OCI-M1 (cell line): Measurements from ENCODE around the gene MYLK4.

Experiments used
- DNase-seq: peaks from one replicate; lab custom pipeline; 2025; lab: John Stamatoyannopoulos, UW

MYLK4 gene

DNA sequence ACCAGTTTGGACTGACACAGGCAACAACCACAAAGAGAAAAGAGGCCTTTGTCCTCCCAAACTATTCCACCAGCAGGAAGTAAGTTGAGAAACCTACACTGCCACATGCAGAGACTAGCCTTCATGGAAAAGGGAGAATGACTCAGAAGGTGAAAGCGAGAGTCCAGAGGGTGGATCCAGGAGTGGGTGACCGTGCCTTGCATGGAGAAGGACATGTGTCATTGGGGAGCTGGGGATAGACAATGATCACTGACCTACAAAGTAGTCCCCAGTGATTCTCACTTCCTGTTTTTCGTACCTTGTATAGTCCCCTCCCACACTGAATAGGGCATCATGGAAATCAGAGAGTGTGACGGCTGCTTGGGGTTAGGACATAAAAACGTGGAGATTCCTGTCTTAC is 91.9 kb downstream of the MYLK4 start:
- peak; percentile 16 for DNase-seq

DNA sequence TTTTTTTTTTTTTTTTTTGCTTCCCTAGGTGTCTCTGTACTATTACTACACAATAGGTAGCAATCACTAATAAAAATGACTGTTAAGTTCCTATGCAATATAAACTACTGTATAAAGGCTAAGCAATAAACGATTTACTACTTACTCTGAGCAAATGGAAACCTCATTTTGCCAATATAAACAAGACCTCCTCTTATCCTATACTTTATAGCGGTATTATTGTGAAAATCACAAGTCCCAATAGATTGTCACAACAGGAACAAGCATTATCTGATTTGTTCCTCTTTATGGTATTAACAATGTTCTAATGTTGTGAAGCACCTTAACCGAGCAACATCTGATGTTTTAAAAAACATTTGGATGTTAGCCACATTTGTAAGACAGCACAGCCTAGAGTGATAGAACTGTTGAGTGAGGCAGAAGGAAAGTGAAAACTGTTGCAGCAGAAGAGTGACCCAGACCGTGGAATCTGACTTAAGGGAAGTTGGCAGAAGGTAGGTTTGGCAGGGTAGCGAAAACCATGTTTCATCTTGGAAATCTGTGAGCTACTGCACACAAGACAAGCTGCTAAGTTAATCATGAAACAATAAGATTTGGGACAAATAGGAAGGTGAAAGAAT is 94.2 kb downstream of the MYLK4 start:
- DNase-seq, result no peak

DNA sequence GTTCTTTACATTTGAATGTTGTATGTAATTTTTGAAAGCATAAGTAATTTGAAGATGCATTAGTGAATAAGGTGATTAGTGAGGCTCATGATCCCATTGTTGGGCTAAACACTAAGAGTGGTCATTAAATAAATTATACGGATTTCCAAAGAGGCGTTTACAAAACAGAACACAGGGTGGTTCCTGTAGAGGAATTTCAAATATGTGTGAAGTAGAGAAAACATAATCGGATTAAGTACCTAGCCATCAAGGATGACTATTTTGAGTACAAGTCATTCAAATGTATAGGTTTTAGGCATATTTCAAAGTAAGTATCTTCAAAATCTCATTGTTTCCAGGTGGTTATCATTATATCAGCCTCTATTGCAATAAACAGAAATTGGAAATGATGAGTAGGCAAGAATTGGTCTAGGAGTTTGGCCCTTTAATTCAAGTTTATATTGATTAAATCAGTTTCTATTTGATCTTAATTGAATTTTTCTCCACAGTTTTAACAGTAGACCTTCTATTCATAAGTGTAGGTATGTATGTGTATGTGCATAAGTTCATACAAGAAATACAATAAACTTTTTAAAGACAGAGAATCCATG is 94.8 kb downstream of the MYLK4 start:
- DNase-seq, result no peak

DNA sequence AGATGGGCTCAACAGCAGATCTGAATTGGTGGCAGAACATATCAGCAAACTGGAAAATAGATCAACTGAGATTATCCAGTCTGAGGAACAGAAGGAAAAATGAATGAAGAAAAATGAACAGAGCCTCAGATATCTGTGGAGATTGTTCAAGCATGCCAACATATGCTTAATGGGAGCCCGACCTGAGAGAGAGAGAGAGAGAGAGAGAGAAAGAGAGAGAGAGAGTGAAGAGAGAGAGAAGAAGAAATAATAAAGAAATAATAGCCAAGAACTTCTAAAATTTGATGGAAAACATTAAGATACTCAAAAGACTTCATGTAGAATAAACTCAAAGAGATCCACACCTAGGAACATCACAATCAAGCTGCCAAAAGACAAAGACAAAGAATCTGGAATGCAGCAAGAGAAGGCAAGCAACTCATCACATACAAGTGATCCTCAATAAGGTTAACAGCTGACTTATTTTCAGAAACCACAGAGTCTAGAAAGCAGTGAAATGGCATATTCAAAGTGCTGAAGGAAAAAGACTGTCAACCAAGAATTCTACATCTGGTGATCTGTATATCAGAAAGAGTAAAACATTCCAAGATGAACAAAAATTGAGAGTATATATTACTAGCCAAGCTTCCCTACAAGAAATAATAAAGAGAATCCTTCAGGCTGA is 97.2 kb downstream of the MYLK4 start:
- DNase-seq, result no peak

DNA sequence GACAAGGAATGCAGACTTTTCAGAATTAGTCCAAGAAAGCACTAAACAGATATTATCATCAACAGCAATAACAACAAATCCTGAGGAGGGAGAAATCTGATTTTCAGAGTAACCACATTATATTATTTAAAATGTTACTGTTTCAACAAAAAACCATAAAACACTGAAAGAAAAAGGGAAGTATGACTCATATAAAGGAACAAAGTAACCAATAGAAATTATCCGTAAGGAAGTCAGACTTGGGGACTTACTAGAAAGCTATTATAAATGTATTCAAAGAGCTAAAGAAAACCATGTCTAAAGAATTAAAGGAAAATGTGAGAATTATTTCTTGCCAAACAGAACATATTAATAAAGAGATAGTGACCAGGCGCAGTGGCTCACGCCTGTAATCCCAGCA is 98.1 kb downstream of the MYLK4 start:
- DNase-seq, result no peak

- no peak for DNase-seq
Measured at GRCh38 chr6:2651961-2652360, 98.8 kb downstream of the MYLK4 start.

DNA sequence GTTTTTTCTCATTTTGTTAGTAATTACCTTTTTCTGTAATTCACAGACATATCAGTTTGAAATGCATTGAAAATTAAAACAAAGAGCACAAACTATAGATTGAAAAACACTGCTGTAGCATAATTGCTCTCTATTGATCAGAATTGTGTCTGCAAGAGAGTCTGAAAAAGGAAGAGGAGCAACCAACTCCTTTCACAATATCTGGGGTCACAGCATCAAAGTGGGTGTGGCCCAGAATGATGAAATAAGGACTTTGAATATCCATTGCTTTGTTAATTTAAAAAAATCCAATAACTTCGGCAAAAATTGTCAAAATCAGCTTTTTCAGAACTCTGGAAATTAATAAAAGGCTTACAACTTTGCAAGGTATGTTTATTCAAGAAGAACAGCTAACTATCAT is 99.2 kb downstream of the MYLK4 start:
- no peak for DNase-seq

- DNase-seq, result no peak
Measured at GRCh38 chr6:2646346-2646745, 104.4 kb downstream of the MYLK4 start.

DNA sequence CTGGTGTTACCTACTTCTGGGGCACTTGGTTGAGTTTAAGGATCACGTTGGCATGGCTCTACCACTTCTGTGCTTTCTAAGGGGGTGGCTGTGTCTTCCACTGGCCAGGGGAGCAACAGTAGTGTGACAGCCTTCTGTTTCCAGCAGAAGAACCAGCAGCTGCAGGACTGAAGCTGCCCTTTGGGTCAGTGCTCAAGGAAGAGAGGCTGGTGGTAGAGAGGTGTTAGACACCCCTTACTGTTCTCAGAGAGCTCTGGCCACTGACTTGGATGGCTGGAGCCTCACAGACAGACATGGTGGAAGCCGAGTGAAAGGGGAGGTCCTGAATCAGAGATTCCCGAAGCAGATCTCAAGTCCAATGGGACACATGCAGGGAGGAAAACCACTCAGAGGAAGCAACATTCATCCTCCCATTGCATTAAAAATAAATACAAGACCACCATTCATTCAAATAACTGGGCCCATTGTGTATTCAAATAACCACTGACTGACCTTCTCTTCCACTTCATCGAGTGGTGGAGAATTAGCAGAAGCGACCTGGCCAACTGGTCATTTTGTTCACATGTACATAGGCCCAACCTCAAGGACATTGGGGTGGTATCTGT is 106.7 kb downstream of the MYLK4 start:
- no peak for DNase-seq

DNA sequence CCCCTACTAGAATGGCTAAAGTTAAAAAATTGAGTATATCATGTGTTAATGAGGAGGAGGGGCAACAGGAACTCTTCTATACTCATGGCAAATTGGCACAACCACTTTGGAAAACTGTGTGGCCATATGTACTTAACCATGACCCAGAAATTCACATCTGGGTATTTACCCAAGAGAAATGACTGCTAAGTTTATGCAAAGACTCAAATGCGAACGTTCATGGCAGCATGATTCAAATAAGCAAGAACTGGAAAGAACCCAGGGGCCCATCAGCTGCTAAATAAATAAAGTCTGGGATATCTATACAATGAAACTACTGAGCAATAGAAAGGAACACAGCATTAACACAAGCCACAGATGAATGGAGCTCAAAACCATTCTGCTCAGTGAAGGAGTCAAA is 107.6 kb downstream of the MYLK4 start:
- DNase-seq, result no peak

DNA sequence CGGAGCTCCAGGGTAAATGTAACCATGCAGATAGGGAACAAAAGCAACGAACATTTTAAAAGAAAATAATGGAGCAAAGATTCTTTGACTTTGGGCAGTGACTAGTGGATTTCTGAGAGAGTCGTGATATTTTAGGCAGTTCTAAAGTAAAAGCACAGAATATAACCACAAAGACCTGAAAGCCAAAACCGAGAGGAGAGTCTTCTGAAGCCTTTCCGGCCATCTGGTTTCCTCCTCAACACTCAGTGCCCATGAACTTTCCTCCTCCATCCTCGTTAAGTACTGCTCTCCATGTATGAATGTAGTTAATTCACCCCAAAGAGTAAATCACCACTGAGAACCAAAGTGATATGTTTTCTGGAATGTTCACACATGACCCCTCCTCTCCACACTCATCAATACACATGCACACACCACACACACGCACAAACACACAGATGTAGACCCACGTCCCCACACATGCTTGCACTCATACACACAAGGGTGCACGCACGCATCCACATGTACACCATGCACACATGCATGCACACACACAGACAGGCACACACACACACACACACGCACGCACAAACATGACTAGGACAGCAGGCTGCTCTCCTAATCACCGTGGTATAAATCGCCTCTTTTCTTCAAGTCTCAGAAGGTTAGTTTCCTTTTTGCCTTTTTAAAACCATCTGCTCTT is 109.5 kb downstream of the MYLK4 start:
- DNase-seq, result no peak

- DNase-seq, result no peak
Measured at GRCh38 chr6:2640551-2640950, 110.2 kb downstream of the MYLK4 start.

GRCh38 chr6:2639896-2640295 is 110.8 kb downstream of the MYLK4 start:
- no peak for DNase-seq

- no peak for DNase-seq
Measured at GRCh38 chr6:2639167-2639566, 111.6 kb downstream of the MYLK4 start.

GRCh38 chr6:2636672-2637071 is 114.0 kb downstream of the MYLK4 start:
- DNase-seq, result no peak

DNA sequence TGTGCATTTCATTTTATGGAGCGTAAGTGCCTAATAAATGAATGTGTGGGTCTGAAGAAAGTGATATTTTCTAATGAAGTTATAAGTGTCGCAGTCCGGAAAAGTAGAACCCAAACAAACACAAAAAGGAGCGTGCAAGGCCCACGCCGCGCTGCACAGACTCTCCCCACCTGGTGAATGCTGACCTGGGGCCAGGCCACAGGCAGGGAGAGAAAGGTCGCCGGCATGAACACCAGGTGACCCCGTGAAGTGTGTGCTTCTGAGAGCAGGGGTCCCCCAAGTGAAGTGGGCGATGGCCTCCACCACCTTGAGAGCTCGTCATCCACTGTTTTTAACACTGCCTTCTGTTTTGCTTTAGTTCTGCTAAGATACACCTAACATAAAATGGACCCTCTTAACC is 114.8 kb downstream of the MYLK4 start:
- no peak for DNase-seq

- DNase-seq, result peak; percentile 81
Measured at GRCh38 chr6:2634139-2634964, 116.4 kb downstream of the MYLK4 start.

GRCh38 chr6:2633736-2634135 is 117.0 kb downstream of the MYLK4 start:
- no peak for DNase-seq

- DNase-seq, result no peak
Measured at GRCh38 chr6:2632976-2633584, 117.6 kb downstream of the MYLK4 start.

DNA sequence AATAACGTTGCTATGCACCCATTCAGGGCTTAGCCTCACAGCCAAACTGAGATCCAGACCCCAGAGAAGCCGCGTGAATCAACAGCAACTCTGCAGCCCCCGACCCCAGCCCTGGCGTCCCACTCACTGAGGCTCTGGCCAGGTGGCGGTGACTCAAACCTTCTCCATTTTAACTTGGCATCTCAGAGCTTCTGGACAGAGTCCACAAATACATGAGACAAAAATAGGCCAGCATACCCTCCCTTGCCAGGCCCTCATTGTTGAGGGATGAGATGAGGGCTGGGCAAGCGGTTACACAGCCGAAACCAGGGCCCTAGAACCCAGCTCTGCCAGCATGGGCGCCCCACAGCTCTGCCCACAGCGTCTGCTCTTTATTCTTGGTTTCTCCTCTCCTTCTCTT is 118.4 kb downstream of the MYLK4 start:
- DNase-seq, result no peak

DNA sequence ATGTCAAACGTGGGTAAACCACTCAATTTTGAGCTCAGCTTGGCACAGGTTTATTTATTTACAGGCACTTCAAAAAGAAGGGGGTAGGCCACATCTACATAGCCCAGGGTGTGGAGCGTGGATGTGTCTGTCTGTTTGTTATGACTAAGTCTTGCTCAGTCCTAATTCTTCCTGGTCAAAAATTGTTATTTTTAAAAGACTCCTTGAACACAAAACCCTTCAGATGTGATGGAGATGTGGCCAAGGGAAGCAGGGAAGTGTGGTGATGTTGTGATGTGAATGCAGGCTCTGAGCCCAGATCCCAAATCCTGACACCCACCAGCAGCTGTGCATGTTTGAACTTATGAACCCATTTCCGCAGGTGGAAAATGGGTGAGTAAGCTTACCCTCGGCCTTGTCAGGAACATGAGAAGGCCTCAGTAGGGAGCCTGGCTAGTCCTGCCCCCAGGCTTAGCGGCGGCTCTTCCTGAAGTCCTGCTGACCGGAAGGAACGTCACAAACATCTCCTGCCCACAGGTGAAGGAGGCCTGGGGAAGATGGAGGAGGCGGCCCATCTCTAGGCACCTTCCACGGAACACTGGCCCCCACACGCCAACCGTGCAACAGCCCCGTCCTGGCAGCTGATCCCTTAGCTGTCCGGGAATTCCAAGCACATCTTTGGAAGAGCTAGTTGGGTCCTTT is 119.7 kb downstream of the MYLK4 start:
- no peak for DNase-seq
